HCT116 (cell line): ENCODE measurements around the gene WFDC1. TPM values are rescaled to one million over a fixed set of nuclear protein-coding genes. Genes with fewer than 3 reads are reported as not detected.

ENCODE experiments used
- ATAC-seq: fragments of 200-7000 bp; cut with Tn5 transposase; 2 replicates; pipeline ENCODE4 v1.9.1; 2020; ENCODE audit warnings: mild to moderate bottlenecking, moderate library complexity
- BruUV-seq: library from RNA; stranded (reverse); fragments of 400-500 nt; replicated peaks from 2 replicates; lab custom pipeline; 2021; lab: Mats Ljungman, UMichigan
- CTCF ChIA-PET: fragments of 300-600 bp; sonication (Branson Sonifier 250); formaldehyde crosslinking; loops from one replicate; lab custom pipeline; 2021; ENCODE audit warnings: antibody characterized with exemption; lab: Charles Lee
- POLR2A ChIA-PET: fragments of 300-600, 350-600 bp; sonication (Branson Sonifier 250); formaldehyde crosslinking; loops from one replicate; lab custom pipeline; 2021; ENCODE audit warnings: antibody characterized with exemption; lab: Charles Lee
- RAD21 ChIA-PET, 2 experiments: fragments of 300-600 bp; sonication (Branson Sonifier 250); formaldehyde crosslinking; loops; one replicate each; lab custom pipeline; 2023; ENCODE audit warnings: low total read pairs in 2 of 2; ENCODE audit not compliant: uncharacterized antibody in 2 of 2, unreplicated experiment in 2 of 2, low non-redundant PET in 1 of 2; lab: Charles Lee
- DNase-seq: peaks from one replicate; pipeline ENCODE4 v3.0.0-alpha.2; 2010; ENCODE audit warnings: low read depth, low spot score
- H2AFZ ChIP-seq: fragments of 200-600 bp; shearing (Covaris generic), sonication (generic); 2 replicates; pipeline ENCODE4 v1.6.1; 2017; ENCODE audit warnings: low read depth, mixed run types, mixed read lengths, antibody characterized with exemption, low read length; ENCODE audit not compliant: poor library complexity, severe bottlenecking
- H3K27ac ChIP-seq: 2 replicates; pipeline ENCODE4 v1.5.1; 2012; ENCODE audit warnings: low read depth, low read length
- H3K27me3 ChIP-seq: fragments of 200-600 bp; sonication (generic); 2 replicates; pipeline ENCODE4 v1.6.1; 2016; ENCODE audit warnings: mixed run types, low read length, mixed read lengths; ENCODE audit not compliant: insufficient read depth
- H3K36me3 ChIP-seq, 2 experiments: fragments of 200-500 bp in 1 of 2; fragments of 200-600 bp in 1 of 2; sonication (Bioruptor generic) in 1 of 2; sonication (generic) in 1 of 2; 2 replicates each; pipeline versions ENCODE4 v1.5.1 to v1.6.1; 2014 to 2016; ENCODE audit warnings: low read length in 2 of 2, inconsistent platforms in 1 of 2, mixed read lengths in 1 of 2, mixed run types in 1 of 2; ENCODE audit not compliant: insufficient read depth in 2 of 2, control insufficient read depth in 1 of 2
- H3K4me1 ChIP-seq, 2 experiments: fragments of 200-600 bp in 1 of 2; sonication (generic) in 1 of 2; 2 replicates each; pipeline versions ENCODE4 v1.5.1 to v1.6.1; 2012 to 2017; ENCODE audit warnings: low read length in 2 of 2, inconsistent platforms in 1 of 2, mild to moderate bottlenecking in 1 of 2, mixed read lengths in 1 of 2, mixed run types in 1 of 2, moderate library complexity in 1 of 2; ENCODE audit not compliant: insufficient read depth in 2 of 2, control insufficient read depth in 1 of 2
- H3K4me2 ChIP-seq: fragments of 200-600 bp; sonication (generic); 2 replicates; pipeline ENCODE4 v1.6.1; 2017; ENCODE audit warnings: mixed run types, low read length, mixed read lengths
- H3K4me3 ChIP-seq, 2 experiments: fragments of 200-600 bp in 1 of 2; sonication (generic) in 1 of 2; replicated peaks in 1 of 2; 2 replicates each; pipeline ENCODE4 v1.5.1; 2011 to 2016; ENCODE audit warnings: low read length in 2 of 2, control low read depth in 1 of 2, low read depth in 1 of 2, mild to moderate bottlenecking in 1 of 2, mixed read lengths in 1 of 2, mixed run types in 1 of 2
- H3K79me2 ChIP-seq: fragments of 200-600 bp; sonication (generic); 2 replicates; pipeline ENCODE4 v1.6.1; 2017; ENCODE audit warnings: mild to moderate bottlenecking, mixed run types, low read length, moderate library complexity, mixed read lengths; ENCODE audit not compliant: insufficient read depth
- H3K9ac ChIP-seq: fragments of 200-600 bp; sonication (generic); 2 replicates; pipeline ENCODE4 v1.6.1; 2016; ENCODE audit warnings: low read length, mixed read lengths
- H3K9me2 ChIP-seq: fragments of 200-600 bp; sonication (generic), shearing (Covaris generic); 2 replicates; pipeline ENCODE4 v1.6.1; 2017; ENCODE audit warnings: mixed run types, mild to moderate bottlenecking, moderate library complexity; ENCODE audit not compliant: insufficient read depth
- H3K9me3 ChIP-seq, 2 experiments: fragments of 200-500 bp in 1 of 2; fragments of 200-600 bp in 1 of 2; sonication (Bioruptor generic) in 1 of 2; sonication (generic) in 1 of 2; 2 replicates each; pipeline ENCODE4 v1.6.1; 2014 to 2017; ENCODE audit warnings: low read length in 2 of 2, mixed read lengths in 2 of 2, inconsistent platforms in 1 of 2, low read depth in 1 of 2, mild to moderate bottlenecking in 1 of 2, mixed run types in 1 of 2, moderate library complexity in 1 of 2; ENCODE audit not compliant: control insufficient read depth in 1 of 2, insufficient read depth in 1 of 2
- H4K20me1 ChIP-seq: fragments of 200-600 bp; sonication (generic), shearing (Covaris generic); 2 replicates; pipeline ENCODE4 v1.6.1; 2017; ENCODE audit warnings: mixed run types, mild to moderate bottlenecking, moderate library complexity; ENCODE audit not compliant: insufficient read depth
- JUND ChIP-seq: IDR thresholded peaks from 2 replicates; pipeline ENCODE4 v1.6.1; 2012
- RAD21 ChIP-seq: IDR thresholded peaks from 2 replicates; pipeline ENCODE4 v1.6.1; 2012; ENCODE audit warnings: low read depth, mild to moderate bottlenecking
- SIN3A ChIP-seq: IDR thresholded peaks from 2 replicates; pipeline ENCODE4 v1.6.1; 2012; ENCODE audit warnings: low read depth
- SRF ChIP-seq: IDR thresholded peaks from 2 replicates; pipeline ENCODE4 v1.6.1; 2012; ENCODE audit warnings: low read depth
- ZNF274 ChIP-seq: fragments of 200-500 bp; sonication (Bioruptor generic); IDR thresholded peaks from 2 replicates; pipeline ENCODE4 v1.6.1; 2014; ENCODE audit warnings: mild to moderate bottlenecking, low read depth, low read length, inconsistent platforms
- intact Hi-C: fragments of 100-400 bp; cut with micrococcal nuclease; formaldehyde crosslinking; loops from 2 replicates; pipeline ENCODE4 v1.10.0; 2022
- total RNA-seq: library from RNA; stranded (reverse); gene quantifications from one replicate; pipeline ENCODE4 v1.2.1, GENCODE V29; 2021; ENCODE audit not compliant: unreplicated experiment
- TF ChIP-seq, protein P1 (sequence below): IDR thresholded peaks from 2 replicates; pipeline ENCODE4 v1.6.1; 2012; ENCODE audit warnings: low read depth

The WFDC1 gene
- total RNA-seq, 1 experiment from 2014 or later = 0.42 TPM

DNA sequence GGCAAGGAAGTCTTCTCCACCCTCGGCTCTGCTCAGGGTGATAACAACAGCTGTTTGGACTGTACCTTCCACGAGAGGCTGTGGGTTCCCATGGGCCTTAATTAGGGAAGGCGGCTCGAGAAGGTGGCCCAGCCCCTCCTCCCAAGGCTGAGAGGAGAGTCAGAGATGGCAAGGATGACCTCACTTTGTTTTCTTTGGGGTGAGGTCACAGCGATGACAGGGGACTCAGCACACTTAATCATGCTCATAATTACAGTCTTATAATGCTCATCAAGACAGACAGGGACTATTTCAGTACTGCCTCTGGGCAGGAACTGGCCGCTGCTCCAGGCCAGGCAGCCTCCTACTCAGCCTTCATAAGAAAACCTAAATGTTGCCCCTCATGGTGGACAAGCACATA is 19.7 kb downstream of the WFDC1 start:
- no TSS peak for BruUV-seq
- CTCF ChIA-PET = no interaction called here

More for the DNA sequence above, 19.7 kb downstream of the WFDC1 start:
- ATAC-seq (no peak), DNase-seq (no peak)
- H4K20me1 ChIP-seq = no peaks in the 10 kb centered on the region
- H2AFZ ChIP-seq = no peak overlapping the region
- H3K9me2 ChIP-seq = no peaks in the 10 kb centered on the region
- no peak overlapping the region for H3K4me3 ChIP-seq
- ChIA-PET RAD21 (no interaction called here), POLR2A (interaction anchor here (0.6 kb wide), 1 partner anchor 11 kb away, joined by 3 read pairs; no protein-coding TSS in a partner anchor)
- H3K4me2 ChIP-seq = no peak overlapping the region
- peaks cover 0 to 8% of the 10 kb centered on the region in 2 experiments; a peak in 1 of 4 replicates for H3K9me3 ChIP-seq
- H3K27me3 ChIP-seq = no peaks in the 10 kb centered on the region
- H3K79me2 ChIP-seq = no peaks in the 10 kb centered on the region
- peaks cover 6 to 15% of the 10 kb centered on the region in 2 experiments; a peak in 3 of 4 replicates for H3K4me1 ChIP-seq
- intact Hi-C loops = no loop called here
- no peak overlapping the region for H3K9ac ChIP-seq
- TF ChIP-seq ZNF274 = no peak
- TF ChIP-seq JUND = no peak
- no peak for TF ChIP-seq SIN3A
- TF ChIP-seq RAD21 = no peak
- TF ChIP-seq, protein P1, sequence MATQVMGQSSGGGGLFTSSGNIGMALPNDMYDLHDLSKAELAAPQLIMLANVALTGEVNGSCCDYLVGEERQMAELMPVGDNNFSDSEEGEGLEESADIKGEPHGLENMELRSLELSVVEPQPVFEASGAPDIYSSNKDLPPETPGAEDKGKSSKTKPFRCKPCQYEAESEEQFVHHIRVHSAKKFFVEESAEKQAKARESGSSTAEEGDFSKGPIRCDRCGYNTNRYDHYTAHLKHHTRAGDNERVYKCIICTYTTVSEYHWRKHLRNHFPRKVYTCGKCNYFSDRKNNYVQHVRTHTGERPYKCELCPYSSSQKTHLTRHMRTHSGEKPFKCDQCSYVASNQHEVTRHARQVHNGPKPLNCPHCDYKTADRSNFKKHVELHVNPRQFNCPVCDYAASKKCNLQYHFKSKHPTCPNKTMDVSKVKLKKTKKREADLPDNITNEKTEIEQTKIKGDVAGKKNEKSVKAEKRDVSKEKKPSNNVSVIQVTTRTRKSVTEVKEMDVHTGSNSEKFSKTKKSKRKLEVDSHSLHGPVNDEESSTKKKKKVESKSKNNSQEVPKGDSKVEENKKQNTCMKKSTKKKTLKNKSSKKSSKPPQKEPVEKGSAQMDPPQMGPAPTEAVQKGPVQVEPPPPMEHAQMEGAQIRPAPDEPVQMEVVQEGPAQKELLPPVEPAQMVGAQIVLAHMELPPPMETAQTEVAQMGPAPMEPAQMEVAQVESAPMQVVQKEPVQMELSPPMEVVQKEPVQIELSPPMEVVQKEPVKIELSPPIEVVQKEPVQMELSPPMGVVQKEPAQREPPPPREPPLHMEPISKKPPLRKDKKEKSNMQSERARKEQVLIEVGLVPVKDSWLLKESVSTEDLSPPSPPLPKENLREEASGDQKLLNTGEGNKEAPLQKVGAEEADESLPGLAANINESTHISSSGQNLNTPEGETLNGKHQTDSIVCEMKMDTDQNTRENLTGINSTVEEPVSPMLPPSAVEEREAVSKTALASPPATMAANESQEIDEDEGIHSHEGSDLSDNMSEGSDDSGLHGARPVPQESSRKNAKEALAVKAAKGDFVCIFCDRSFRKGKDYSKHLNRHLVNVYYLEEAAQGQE = no peak
- no peak for TF ChIP-seq SRF
- H3K27ac ChIP-seq = no peak overlapping the region
- H3K36me3 ChIP-seq = no peaks in the 10 kb centered on the region
